Stimulated activated CD4-positive, alpha-beta T cell treated with anti-CD3 and anti-CD28 coated beads, TNF-alpha, amount 100 ng/mL, for 48 hours (primary cell): ENCODE results near the gene RBM17.
"Not testable (repeated sequence)": the region's sequence is repeated elsewhere in the genome, so short reads cannot be mapped to it uniquely, and the experiment has no call there.

Experiments used
- DNase-seq, 3 donors: peaks; one replicate each; pipeline ENCODE4 v3.0.0-alpha.2; 2020; ENCODE audit warnings: low read depth in 3 of 3

RBM17 gene

DNA sequence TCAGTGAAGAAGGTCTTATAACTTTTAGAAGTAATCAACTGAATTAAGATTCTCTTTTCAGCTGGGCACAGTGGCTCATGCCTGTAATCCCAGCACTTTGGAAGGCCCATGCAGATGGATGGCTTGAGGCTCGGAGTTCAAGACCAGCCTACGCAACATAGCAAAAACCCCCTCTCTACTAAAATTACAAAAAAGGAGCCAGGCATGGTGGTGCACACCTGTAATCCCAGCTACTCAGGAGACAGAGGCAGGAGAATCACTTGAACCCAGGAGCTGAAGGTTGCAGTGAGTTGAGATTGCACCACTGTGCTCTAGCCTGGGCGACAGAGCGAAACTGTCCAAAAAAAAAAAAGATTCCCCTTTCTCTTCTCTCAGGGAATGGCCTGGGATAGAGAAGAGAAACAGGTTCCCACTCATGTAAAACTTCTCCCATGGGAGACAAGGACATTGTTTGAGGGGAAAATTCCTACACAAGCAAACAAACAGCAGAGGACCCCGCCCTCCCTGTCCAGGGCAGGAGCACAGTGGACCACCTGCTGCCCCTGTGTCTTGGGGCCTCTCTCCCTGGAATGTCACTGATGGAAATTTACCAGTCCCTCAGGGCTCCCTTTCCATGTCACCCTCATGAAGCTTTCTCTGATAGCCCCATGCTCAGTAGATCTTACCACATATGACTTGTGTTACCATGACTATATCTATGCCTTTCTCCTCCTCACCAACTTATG is 32.3 kb upstream of the RBM17 start:
- no peak for DNase-seq

- no peak for DNase-seq
These were observed 30.0 kb upstream of the RBM17 start for GRCh38 chr10:6058682-6059475.

DNA sequence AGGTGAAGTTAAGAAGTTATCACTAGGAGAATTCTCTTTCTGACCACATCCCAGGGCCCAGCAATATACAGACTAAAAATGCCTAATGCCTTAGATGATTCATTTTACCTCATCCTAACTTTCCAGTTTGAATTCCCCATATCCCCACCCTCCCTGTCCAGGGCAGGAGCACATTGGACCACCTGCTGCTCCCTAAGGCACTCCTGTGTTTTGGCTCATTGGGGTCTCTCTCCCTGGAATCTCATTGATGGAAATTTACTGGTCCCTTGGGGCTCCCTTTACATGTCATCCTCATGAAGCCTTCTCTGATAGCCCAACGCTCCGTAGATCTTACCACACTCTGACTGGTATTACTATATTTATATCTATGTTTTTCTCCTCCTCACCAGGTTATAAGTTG is 29.3 kb upstream of the RBM17 start:
- no peak for DNase-seq

GRCh38 chr10:6061056-6061455 is 27.8 kb upstream of the RBM17 start:
- no peak for DNase-seq

GRCh38 chr10:6062101-6062771 is 26.6 kb upstream of the RBM17 start, which contains the start of gene IL2RA:
IL2RA (minus strand) TSS chr10:6062367; CDS start chr10:6062151, 216 bp downstream.
- DNase-seq = peak in 2 of 3 donors; percentile 68 to 71

- no peak for DNase-seq
These were observed 24.7 kb upstream of the RBM17 start for GRCh38 chr10:6064119-6064518.

DNA sequence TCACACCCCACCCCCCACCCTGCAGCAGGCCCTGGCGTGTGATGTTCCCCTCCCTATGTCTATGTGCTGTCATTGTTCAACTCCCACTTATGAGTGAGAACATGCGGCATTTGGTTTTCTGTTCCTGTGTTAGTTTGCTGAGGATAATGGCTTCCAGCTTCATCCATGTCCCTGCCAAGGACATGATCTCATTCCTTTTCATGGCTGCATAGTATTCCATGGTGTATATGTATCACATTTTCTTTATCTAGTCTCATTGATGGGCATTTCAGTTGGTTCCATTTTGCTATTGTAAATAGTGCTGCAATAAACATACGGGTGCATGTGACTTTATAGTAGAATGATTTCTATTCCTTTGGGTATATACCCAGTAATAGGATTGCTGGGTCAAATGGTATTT is 24.1 kb upstream of the RBM17 start:
- not testable (repeated sequence) for DNase-seq

DNA sequence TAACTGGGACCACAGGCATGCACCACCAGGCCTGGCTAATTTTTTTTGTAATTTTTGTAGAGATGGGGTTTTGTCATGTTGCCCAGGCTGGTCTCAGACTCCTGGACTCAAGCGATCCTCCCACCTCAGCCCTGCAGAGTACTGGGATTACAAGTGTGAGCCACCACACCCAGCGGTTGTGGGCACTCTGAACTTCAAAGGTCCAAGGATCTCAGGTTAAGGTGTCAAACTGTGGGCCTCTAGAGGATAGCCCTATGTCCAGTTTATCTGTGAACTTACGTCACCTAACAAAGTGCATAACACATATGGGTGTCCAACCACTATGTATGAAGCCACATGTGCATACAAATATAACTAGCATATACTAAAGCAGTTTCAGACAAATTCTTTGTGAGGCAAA is 23.4 kb upstream of the RBM17 start:
- DNase-seq = no peak

DNA sequence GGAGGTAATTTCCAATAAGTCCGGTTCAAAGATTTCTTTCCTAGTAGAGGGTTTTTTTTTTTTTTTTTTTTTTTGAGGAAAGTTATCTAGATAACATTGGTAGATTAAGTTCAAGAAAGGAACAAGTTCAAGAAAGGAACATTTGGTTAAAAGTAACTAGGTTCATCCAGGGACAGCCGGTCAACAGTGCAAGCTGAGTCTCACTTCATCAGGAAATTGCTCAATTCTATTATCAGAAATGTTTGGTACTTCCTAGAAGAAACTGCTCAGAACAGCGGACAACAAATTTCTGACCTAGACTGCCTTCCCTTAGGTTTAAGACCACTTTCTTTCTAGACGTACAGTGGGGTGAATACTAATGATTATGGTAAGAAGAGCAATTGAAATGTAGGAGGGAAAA is 23.0 kb upstream of the RBM17 start:
- no peak for DNase-seq

GRCh38 chr10:6067457-6067856 is 21.4 kb upstream of the RBM17 start:
- no peak for DNase-seq

DNA sequence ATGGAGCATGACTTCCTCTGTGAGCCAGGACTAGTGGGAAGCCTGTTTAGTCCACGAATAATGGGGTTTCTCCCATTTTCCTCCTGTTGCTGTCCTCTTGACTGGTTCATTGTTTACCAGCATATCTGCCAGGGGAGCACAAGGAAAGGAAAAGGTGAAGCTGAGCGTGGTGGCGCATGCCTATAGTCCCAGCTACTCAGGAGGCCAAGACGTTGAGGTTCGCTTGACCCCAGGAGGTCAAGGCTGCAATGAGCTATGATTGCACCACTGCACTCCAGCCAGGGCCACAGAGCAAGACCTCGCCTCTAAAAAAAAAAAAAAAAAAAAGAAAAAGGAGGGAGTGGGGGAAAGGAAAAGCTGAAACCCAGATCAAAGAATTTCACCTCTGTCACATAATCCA is 20.8 kb upstream of the RBM17 start:
- DNase-seq = no peak

GRCh38 chr10:6068422-6068821 is 20.4 kb upstream of the RBM17 start:
- DNase-seq = no peak

- DNase-seq = no peak
These were observed 19.5 kb upstream of the RBM17 start for GRCh38 chr10:6069081-6069931.

GRCh38 chr10:6070660-6071059 is 18.2 kb upstream of the RBM17 start:
- peak in 2 of 3 donors; percentile 67 to 82 for DNase-seq

- DNase-seq = no peak
These were observed 17.4 kb upstream of the RBM17 start for GRCh38 chr10:6071181-6072175.

DNA sequence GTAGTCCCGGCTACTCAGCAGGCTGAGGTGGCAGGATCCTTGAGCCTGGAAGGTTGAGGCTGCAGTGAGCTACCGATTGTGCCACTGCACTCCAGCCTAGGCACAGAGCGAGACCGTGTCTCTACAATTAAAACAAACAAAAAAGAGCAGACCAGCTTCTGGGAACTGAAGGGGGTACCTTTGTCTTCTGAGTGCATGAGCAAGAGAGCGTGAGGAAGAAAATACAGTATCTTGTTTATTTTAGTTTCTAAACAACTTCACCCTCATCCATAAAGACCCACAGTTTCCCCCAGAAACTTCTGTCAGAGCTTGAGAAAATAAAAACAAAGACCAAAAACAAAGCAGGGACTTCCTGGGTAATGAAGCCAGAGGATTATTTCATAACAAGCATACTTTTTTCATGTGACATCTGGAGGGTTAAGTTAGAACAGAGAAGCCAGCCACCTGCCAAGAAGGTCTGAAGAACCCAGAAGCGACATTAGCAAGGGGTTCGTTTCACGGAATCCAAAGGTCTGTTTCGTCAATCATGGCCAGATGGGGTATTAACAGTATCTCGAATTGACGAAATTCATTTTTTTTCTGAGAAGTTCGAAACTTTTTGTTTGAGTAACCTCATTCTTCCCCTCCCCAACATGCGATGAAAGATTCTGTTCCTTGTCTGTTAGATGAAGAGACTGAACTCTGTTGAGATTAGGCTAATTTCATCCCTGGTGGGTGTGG is 16.5 kb upstream of the RBM17 start:
- DNase-seq = no peak

- DNase-seq = no peak
These were observed 14.1 kb upstream of the RBM17 start for GRCh38 chr10:6074489-6075301.

DNA sequence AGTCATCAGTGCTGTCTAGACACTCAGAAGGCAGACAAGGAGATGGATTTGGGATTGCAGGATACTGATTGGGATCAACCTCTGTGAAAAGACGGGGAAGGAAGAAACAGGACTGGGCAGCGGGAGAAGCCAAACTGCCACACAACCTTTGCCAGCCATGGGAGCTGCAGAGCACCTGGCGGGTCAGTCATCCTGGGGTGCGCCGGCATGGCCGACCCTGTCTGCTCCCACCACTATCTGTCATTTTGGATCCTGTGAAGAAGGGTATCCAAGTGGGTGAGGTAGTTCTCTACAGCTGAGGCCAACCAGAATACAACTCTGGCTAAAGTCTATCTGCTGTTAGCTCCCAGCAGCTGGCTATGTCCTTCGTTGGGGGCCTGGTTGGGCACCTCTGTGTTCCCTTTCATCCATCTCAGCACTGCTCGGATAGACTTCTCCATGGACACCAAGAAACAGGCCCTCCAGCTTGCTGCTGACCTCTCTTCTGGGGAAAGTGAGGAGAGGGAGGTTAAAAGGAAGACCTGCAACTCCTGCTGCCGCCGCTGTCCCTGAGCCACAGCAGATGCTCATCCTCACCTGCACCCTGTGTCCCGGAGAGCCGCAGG is 11.7 kb upstream of the RBM17 start:
- no peak for DNase-seq
